ENCODE data around the gene LRRC27. TPM values are rescaled to one million over a fixed set of nuclear protein-coding genes. Genes with fewer than 3 reads are reported as not detected.

The LRRC27 gene
- total and polyA plus RNA-seq, 2 donors (not counting 1 experiment from before 2014, with no cell fraction given): 4.1 to 11.7 TPM

DNA sequence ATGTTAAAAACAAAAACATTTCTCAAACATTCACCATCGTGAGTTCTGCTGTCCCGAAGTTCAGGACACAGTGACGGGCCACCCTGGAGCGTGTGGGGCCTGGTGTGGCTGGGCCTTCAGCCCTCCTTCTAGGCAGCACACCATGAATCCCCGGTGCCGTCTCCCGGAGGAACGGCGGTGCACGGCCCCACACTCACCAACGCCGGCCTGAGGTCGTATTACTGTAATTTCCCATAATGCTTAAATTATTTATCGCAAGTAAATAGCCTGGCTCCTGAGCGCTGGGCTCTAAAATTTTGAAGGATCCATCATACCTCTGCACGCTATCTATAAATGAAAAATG, 25.7 kb upstream of the LRRC27 start:
- no peak overlapping the region for H3K9ac ChIP-seq (ENCODE audit: insufficient read depth, low read length)
- H3K27me3 ChIP-seq (ENCODE audit: control insufficient read depth, insufficient read depth, low read length): no peaks in the 10 kb centered on the region
- no peak overlapping the region for H3K27ac ChIP-seq (ENCODE audit: insufficient read depth, low read length)
- H3K4me3 ChIP-seq (replicated peaks in 1 of 4; ENCODE audit: control extremely low read depth in 1 of 4, insufficient read depth in 1 of 4, low read depth in 3 of 4, low read length in 4 of 4): no peak overlapping the region
- H4K20me1 ChIP-seq (ENCODE audit: control insufficient read depth, extremely low read depth, insufficient read depth, low read length): no peaks in the 10 kb centered on the region
- H3K36me3 ChIP-seq (ENCODE audit: control insufficient read depth, insufficient read depth, low read length): no peaks in the 10 kb centered on the region
- no peaks in the 10 kb centered on the region for H3K9me3 ChIP-seq (ENCODE audit: control insufficient read depth, insufficient read depth, low read depth, low read length)
- DNase-seq (ENCODE audit: low read depth in 2 of 2): no peak
- H3K4me2 ChIP-seq (ENCODE audit: extremely low read depth, insufficient read depth, low read length): no peak overlapping the region
- H3K79me2 ChIP-seq (ENCODE audit: control insufficient read depth, insufficient read depth, low read length): no peaks in the 10 kb centered on the region
- no peak overlapping the region for H2AFZ ChIP-seq (ENCODE audit: low read length)
- no peaks in the 10 kb centered on the region for H3K4me1 ChIP-seq (ENCODE audit: control insufficient read depth, extremely low read depth, insufficient read depth, low read length)
- no peak for TF ChIP-seq EZH2 (IDR thresholded peaks at IDR 0.05; ENCODE audit: low read length, missing control alignments)
- TF ChIP-seq, protein P1, sequence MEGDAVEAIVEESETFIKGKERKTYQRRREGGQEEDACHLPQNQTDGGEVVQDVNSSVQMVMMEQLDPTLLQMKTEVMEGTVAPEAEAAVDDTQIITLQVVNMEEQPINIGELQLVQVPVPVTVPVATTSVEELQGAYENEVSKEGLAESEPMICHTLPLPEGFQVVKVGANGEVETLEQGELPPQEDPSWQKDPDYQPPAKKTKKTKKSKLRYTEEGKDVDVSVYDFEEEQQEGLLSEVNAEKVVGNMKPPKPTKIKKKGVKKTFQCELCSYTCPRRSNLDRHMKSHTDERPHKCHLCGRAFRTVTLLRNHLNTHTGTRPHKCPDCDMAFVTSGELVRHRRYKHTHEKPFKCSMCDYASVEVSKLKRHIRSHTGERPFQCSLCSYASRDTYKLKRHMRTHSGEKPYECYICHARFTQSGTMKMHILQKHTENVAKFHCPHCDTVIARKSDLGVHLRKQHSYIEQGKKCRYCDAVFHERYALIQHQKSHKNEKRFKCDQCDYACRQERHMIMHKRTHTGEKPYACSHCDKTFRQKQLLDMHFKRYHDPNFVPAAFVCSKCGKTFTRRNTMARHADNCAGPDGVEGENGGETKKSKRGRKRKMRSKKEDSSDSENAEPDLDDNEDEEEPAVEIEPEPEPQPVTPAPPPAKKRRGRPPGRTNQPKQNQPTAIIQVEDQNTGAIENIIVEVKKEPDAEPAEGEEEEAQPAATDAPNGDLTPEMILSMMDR (conservative IDR thresholded peaks at IDR 0.05 in 1 of 2, IDR thresholded peaks at IDR 0.05 in 1 of 2; ENCODE audit: low read depth in 1 of 2, low read length in 2 of 2): no peak

DNA sequence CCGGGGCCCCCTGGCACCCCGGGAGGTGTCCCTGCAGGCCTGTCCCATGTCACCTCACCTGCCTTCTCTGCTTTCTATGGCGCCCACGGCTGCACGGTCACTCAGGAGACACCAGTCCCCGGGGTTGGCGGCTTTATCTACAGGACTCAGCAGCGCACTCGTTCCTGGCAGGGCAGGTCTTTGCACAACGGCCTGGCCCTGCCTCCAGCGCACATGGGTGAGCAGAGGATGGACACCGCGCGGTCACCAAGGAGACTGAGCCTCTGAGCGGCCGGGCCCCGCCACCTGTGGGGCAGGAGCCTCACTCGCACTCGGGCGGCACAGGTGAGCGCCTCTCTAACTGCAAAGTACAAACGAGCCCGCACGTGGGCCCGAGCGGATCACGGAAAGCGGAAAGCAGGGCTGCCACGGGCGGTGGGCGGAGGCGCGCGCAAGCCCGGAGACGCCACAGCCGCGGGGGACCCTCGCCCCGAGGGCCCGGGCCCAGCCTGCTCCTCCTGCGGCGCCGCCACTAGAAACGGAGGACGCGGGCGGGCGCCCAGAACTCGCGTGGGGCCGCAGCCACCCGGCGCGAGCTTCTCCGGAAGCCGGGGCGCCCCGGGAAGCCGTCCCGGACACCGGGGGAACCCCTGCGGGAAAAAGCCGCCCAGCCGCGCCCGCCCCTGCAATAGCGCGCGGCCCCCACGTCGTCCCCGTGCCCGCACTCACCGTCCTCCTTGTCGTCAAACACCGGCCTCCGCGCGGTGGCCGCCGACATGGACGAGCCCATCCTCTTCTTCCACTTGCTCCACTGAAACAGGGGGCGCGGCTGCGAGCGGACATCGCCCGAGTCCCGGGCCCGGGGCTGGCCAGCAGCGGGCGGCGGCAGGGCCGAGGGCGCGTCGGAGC, 24.9 kb upstream of the LRRC27 start:
- Histone ChIP-seq H3K27ac (ENCODE audit: insufficient read depth, low read length) (no peak overlapping the region), H4K20me1 (ENCODE audit: control insufficient read depth, extremely low read depth, insufficient read depth, low read length) (no peaks in the 10 kb centered on the region), H3K79me2 (ENCODE audit: control insufficient read depth, insufficient read depth, low read length) (no peaks in the 10 kb centered on the region), H3K9ac (ENCODE audit: insufficient read depth, low read length) (no peak overlapping the region), H2AFZ (ENCODE audit: low read length) (peak overlapping the region; percentile 51), H3K36me3 (ENCODE audit: control insufficient read depth, insufficient read depth, low read length) (no peaks in the 10 kb centered on the region), H3K9me3 (ENCODE audit: control insufficient read depth, insufficient read depth, low read depth, low read length) (no peaks in the 10 kb centered on the region), H3K27me3 (ENCODE audit: control insufficient read depth, insufficient read depth, low read length) (no peaks in the 10 kb centered on the region), H3K4me2 (ENCODE audit: extremely low read depth, insufficient read depth, low read length) (peak overlapping the region; percentile 68), H3K4me1 (ENCODE audit: control insufficient read depth, extremely low read depth, insufficient read depth, low read length) (no peaks in the 10 kb centered on the region), H3K4me3 (replicated peaks in 1 of 4; ENCODE audit: control extremely low read depth in 1 of 4, insufficient read depth in 1 of 4, low read depth in 3 of 4, low read length in 4 of 4) (peak overlapping the region; percentile 34 to 59 (median 44))
- peak in 1 of 2 donors; percentile 7 for DNase-seq (ENCODE audit: low read depth in 2 of 2)
- TF ChIP-seq, protein P1 (conservative IDR thresholded peaks at IDR 0.05 in 1 of 2, IDR thresholded peaks at IDR 0.05 in 1 of 2; ENCODE audit: low read depth in 1 of 2, low read length in 2 of 2): no peak
- no peak for TF ChIP-seq EZH2 (IDR thresholded peaks at IDR 0.05; ENCODE audit: low read length, missing control alignments)

DNA sequence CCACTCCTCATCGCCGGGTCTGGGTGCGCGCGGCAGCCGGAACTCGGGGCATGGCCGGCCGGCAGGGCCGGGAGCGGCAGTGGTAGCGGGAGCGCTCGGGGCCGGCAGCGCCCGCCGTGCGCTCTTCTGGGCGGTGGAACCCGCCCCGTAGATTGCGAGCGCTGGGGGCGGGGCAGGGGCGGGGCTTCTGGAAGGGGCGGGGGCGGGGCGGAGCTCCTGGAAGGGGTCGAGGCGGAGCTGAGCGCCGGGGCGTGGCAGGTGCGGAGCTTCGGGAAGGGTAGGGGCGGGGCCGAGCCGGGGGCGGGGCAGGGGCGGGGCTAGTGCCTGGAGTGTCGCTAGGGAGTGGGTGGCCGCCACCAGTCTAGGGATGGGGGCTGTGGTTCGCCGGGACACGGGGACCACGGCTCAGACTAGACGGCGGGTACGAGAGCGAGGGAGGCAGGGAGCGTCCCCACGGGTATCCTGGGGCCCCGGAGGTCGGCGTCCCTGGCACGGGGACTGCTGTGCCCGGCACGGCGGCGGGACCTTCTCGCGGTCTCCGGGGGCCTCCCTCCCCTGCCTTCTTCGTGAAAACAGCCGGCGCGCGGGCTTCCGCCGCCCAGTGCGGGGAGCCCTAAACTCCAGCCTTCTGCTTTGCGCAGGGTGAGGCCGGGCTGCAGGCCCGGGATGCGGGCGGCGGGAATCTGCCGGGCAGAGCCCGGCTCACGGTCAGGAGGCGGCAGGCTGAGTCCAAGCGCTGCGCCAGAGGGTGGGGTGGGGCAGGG, 24.0 kb upstream of the LRRC27 start, which contains the start of gene STK32C:
Gene STK32C (minus strand): TSS at position 128 of the 764 bp plus-strand sequence. CDS start 117 bp downstream, at position 11.
- H3K9me3 ChIP-seq (ENCODE audit: control insufficient read depth, insufficient read depth, low read depth, low read length): no peaks in the 10 kb centered on the region
- H3K9ac ChIP-seq (ENCODE audit: insufficient read depth, low read length): peak within 1 kb of the TSS; percentile 36
- H3K4me1 ChIP-seq (ENCODE audit: control insufficient read depth, extremely low read depth, insufficient read depth, low read length): no peaks in the 10 kb centered on the region
- H2AFZ ChIP-seq (ENCODE audit: low read length): peak within 1 kb of the TSS; percentile 85
- TF ChIP-seq EZH2 (IDR thresholded peaks at IDR 0.05; ENCODE audit: low read length, missing control alignments): no peak
- TF ChIP-seq, protein P1 (conservative IDR thresholded peaks at IDR 0.05 in 1 of 2, IDR thresholded peaks at IDR 0.05 in 1 of 2; ENCODE audit: low read depth in 1 of 2, low read length in 2 of 2): no peak
- H3K4me2 ChIP-seq (ENCODE audit: extremely low read depth, insufficient read depth, low read length): peak within 1 kb of the TSS; percentile 87
- no peaks in the 10 kb centered on the region for H4K20me1 ChIP-seq (ENCODE audit: control insufficient read depth, extremely low read depth, insufficient read depth, low read length)
- peak within 1 kb of the TSS; percentile 28 for H3K27ac ChIP-seq (ENCODE audit: insufficient read depth, low read length)
- no peaks in the 10 kb centered on the region for H3K79me2 ChIP-seq (ENCODE audit: control insufficient read depth, insufficient read depth, low read length)
- no peaks in the 10 kb centered on the region for H3K27me3 ChIP-seq (ENCODE audit: control insufficient read depth, insufficient read depth, low read length)
- no peaks in the 10 kb centered on the region for H3K36me3 ChIP-seq (ENCODE audit: control insufficient read depth, insufficient read depth, low read length)
- peak within 1 kb of the TSS; percentile 51 to 80 (median 72) for H3K4me3 ChIP-seq (replicated peaks in 1 of 4; ENCODE audit: control extremely low read depth in 1 of 4, insufficient read depth in 1 of 4, low read depth in 3 of 4, low read length in 4 of 4)
- DNase-seq (ENCODE audit: low read depth in 2 of 2): peak; percentile 78 to 90
